K562 (cell line): Measurements from ENCODE around the gene ALS2CL. TPM values are rescaled to one million over a fixed set of nuclear protein-coding genes. Genes with fewer than 3 reads are reported as not detected.

ENCODE experiments used
- AFF4 ChIP-seq: sonication (generic); formaldehyde crosslinking; IDR thresholded peaks from 2 replicates; pipeline ENCODE4 v1.8.0; 2023; ENCODE audit warnings: mild to moderate bottlenecking, missing genetic modification reagents
- BRF1 ChIP-seq: IDR thresholded peaks from 3 replicates; pipeline ENCODE4 v1.6.1; 2011; ENCODE audit warnings: borderline replicate concordance, mild to moderate bottlenecking; ENCODE audit not compliant: insufficient read length; ENCODE audit errors: extremely low read depth
- EZH2 ChIP-seq: IDR thresholded peaks from 2 replicates; pipeline ENCODE4 v1.6.1; 2012; ENCODE audit warnings: low read depth, mild to moderate bottlenecking, inconsistent platforms, low read length, borderline replicate concordance
- HLTF ChIP-seq: fragments of 450-650 bp; IDR thresholded peaks from 2 replicates; pipeline ENCODE4 v1.6.1; 2016
- HNRNPUL1 ChIP-seq: fragments of 200-400 bp; formaldehyde crosslinking; IDR thresholded peaks from 2 replicates; pipeline ENCODE4 v1.6.1; 2017; ENCODE audit warnings: low read length
- HSF4 ChIP-seq: fragments of 250-450 bp; sonication (Bioruptor Pico); IDR thresholded peaks from 2 replicates; pipeline ENCODE4 v2.1.2; 2022; ENCODE audit warnings: mild to moderate bottlenecking, moderate library complexity, borderline replicate concordance
- PYGO2 ChIP-seq: fragments of 450-650 bp; IDR thresholded peaks from 2 replicates; pipeline ENCODE4 v1.6.1; 2016; ENCODE audit warnings: mild to moderate bottlenecking, missing genetic modification characterization, moderate library complexity, missing compliant biosample characterization
- U2AF2 ChIP-seq: fragments of 200-400 bp; formaldehyde crosslinking; optimal IDR thresholded peaks from 2 replicates; pipeline ENCODE3; 2017; ENCODE audit warnings: low read depth, mild to moderate bottlenecking, low read length
- polyA plus RNA-seq, 8 experiments: library from polyadenylated mRNA; depleted of rRNA in 4 of 8; stranded (reverse) in 5 of 8; unstranded in 3 of 8; fragments of >200 nt; fragmentation: Nextera tagmentation in 2 of 8; fragmentation: Illumina TruSeq in 1 of 8; extraction: Ambion mirVana in 2 of 8; extraction: Trizol in 1 of 8; gene quantifications; 2 replicates each; pipeline versions ENCODE4 v1.2.1 to v1.2.3, GENCODE V29; 2011 to 2014; ENCODE audit warnings: inconsistent platforms in 1 of 8, missing spikeins in 1 of 8
- total RNA-seq, 7 experiments: library from RNA; depleted of rRNA in 6 of 7; stranded (reverse); fragments of >200 nt in 6 of 7; fragmentation: Illumina TruSeq in 2 of 7; extraction: Trizol in 2 of 7; gene quantifications; 2 replicates each; pipeline versions ENCODE4 v1.2.1 to v1.2.3, GENCODE V29; 2011 to 2021; ENCODE audit warnings: low replicate concordance in 1 of 7
- TF ChIP-seq, protein P1 (sequence below): fragments of 250-450 bp; sonication (Bioruptor Pico); IDR thresholded peaks from 2 replicates; pipeline ENCODE4 v1.4.0; 2020; ENCODE audit warnings: borderline replicate concordance

The ALS2CL gene
- total and polyA plus RNA-seq, 9 of the 15 experiments (the other 6 are each of a cell fraction or from before 2014, with no cell fraction given): 0.03 to 0.13 (median 0.05) TPM; not detected in 3

DNA sequence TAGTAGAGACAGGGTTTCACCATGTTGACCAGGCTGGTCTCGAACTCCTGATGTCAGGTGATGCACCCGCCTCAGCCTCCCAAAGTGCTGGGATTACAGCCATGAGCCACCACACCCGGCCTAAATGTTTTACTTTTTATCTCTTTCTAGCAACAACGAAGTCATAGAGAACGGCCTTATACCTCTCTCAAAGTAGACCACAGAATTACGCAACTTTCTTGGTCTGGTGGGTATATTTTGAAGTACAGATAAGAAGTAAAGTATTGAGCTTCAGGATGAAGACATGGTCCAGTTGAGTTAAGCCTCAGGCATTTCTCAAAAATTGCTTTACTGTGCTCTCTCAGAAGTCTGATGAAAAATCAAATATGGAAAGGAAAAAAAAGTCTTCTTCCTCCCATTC lies 50.5 kb downstream of the ALS2CL start (continued):
- TF ChIP-seq, protein P1, sequence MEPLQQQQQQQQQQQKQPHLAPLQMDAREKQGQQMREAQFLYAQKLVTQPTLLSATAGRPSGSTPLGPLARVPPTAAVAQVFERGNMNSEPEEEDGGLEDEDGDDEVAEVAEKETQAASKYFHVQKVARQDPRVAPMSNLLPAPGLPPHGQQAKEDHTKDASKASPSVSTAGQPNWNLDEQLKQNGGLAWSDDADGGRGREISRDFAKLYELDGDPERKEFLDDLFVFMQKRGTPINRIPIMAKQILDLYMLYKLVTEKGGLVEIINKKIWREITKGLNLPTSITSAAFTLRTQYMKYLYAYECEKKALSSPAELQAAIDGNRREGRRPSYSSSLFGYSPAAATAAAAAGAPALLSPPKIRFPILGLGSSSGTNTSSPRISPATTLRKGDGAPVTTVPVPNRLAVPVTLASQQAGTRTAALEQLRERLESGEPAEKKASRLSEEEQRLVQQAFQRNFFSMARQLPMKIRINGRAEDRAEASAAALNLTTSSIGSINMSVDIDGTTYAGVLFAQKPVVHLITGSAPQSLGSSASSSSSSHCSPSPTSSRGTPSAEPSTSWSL (CRISPR knock-in tag): no peak
- TF ChIP-seq HNRNPUL1: no peak
- TF ChIP-seq HSF4 (CRISPR knock-in tag): no peak
- TF ChIP-seq PYGO2 (tag): no peak
- TF ChIP-seq AFF4 (CRISPR knock-in tag): no peak
- TF ChIP-seq EZH2: no peak
- no peak for TF ChIP-seq U2AF2
- no peak for TF ChIP-seq HLTF
- no peak for TF ChIP-seq BRF1
